Endodermal cell (in vitro differentiated cells): ENCODE data around the gene SCT. TPM values are rescaled to one million over a fixed set of nuclear protein-coding genes. Genes with fewer than 3 reads are reported as not detected.

ENCODE experiments used
- DNase-seq: peaks from one replicate; pipeline ENCODE4 v3.0.0-alpha.2; 2017
- H3K27ac ChIP-seq: 2 replicates; pipeline ENCODE4 v1.5.1; 2013; ENCODE audit warnings: mild to moderate bottlenecking, low read depth, low read length, moderate library complexity
- H3K27me3 ChIP-seq: 2 replicates; pipeline ENCODE4 v1.6.1; 2013; ENCODE audit warnings: mild to moderate bottlenecking, low read length, moderate library complexity; ENCODE audit not compliant: insufficient read depth, control insufficient read depth, poor library complexity, severe bottlenecking
- H3K36me3 ChIP-seq: 2 replicates; pipeline ENCODE4 v1.7.0; 2013; ENCODE audit warnings: mild to moderate bottlenecking, low read length, moderate library complexity; ENCODE audit not compliant: control insufficient read depth, insufficient read depth
- H3K4me1 ChIP-seq: one replicate; pipeline ENCODE4 v1.7.0; 2013; ENCODE audit warnings: low read length; ENCODE audit not compliant: control insufficient read depth, insufficient read depth
- H3K4me3 ChIP-seq: 2 replicates; pipeline ENCODE4 v1.5.1; 2013; ENCODE audit warnings: mild to moderate bottlenecking, low read length, moderate library complexity
- H3K9ac ChIP-seq: 2 replicates; pipeline ENCODE4 v1.6.1; 2013; ENCODE audit warnings: mild to moderate bottlenecking, low read length, moderate library complexity; ENCODE audit not compliant: poor library complexity, severe bottlenecking; ENCODE audit errors: extremely low read depth
- H3K9me3 ChIP-seq: 2 replicates; pipeline ENCODE4 v1.6.1; 2013; ENCODE audit warnings: mild to moderate bottlenecking, low read length, moderate library complexity; ENCODE audit not compliant: control insufficient read depth
- H3K27ac Mint-ChIP-seq: 2 replicates; pipeline ENCODE4 v1.8.0; 2020; ENCODE audit warnings: mixed read lengths
- H3K27me3 Mint-ChIP-seq: 2 replicates; pipeline ENCODE4 v1.8.0; 2021; ENCODE audit warnings: mild to moderate bottlenecking, mixed read lengths; ENCODE audit not compliant: insufficient read depth
- H3K36me3 Mint-ChIP-seq: 2 replicates; pipeline ENCODE4 v1.8.0; 2020; ENCODE audit warnings: low read depth, mixed read lengths
- H3K4me1 Mint-ChIP-seq: 2 replicates; pipeline ENCODE4 v1.8.0; 2020; ENCODE audit warnings: mixed read lengths
- H3K4me3 Mint-ChIP-seq: 2 replicates; pipeline ENCODE4 v1.8.0; 2020; ENCODE audit warnings: mild to moderate bottlenecking, moderate library complexity, mixed read lengths
- H3K9me3 Mint-ChIP-seq: 2 replicates; pipeline ENCODE4 v1.8.0; 2020; ENCODE audit warnings: mild to moderate bottlenecking, mixed read lengths
- whole genome bisulfite sequencing, 2 experiments: methylation state at CpG; one replicate each; pipeline versions ENCODE4 v1.1.5 to v1.1.7; 2013; ENCODE audit warnings: missing lambda C conversion rate in 2 of 2, mixed read lengths in 1 of 2; ENCODE audit not compliant: insufficient coverage in 1 of 2, insufficient read length in 1 of 2; 5-methylcytosine and 5-hydroxymethylcytosine counted together
- total RNA-seq, 2 donors: library from RNA; stranded (reverse); fragmentation: NEBNext Ultra II Directional in 1 of 2; extraction: Animal tissue kit (Norgen Biotek cat#: 25700) in 1 of 2; gene quantifications; 2 replicates in 1 of 2; 3 replicates in 1 of 2; pipeline ENCODE4 v1.2.1, GENCODE V29; 2021
- TF ChIP-seq, protein P1 (sequence below): fragments of 200-600 bp; sonication (generic); conservative IDR thresholded peaks from 2 replicates; pipeline ENCODE4 v1.5.0; 2021; ENCODE audit warnings: antibody characterized with exemption, mild to moderate bottlenecking

Gene SCT
- total RNA-seq, 2 donors from 2014 or later, result 3.9 to 6.1 TPM

DNA sequence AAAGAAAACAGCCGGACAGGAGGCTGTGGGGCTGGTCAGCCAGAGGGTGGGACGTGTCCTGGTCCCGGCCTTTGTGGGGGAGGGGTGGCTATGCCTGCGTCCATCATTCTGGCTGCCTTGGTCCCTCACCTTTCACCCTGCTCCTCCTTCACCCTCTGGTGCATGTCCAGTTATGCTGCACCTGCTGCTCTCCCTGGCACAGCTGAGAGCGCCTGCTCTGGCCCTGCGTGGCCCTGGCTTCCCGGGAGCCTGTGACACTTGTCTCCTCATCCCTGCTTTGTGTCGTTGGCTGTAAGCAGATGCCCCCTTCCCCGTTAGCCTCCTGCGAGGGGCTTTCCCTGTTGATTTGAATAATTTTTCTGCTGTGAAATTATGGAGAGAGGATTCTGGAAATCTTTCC is 34.1 kb downstream of the SCT start:
- Mint-ChIP-seq H3K27ac (peak overlapping the region; percentile 9), H3K4me1 (no peaks in the 10 kb centered on the region), H3K9me3 (no peaks in the 10 kb centered on the region), H3K27me3 (no peaks in the 10 kb centered on the region), H3K36me3 (peaks cover 72% of the 10 kb centered on the region), H3K4me3 (no peak overlapping the region)
- DNase-seq, result no peak
- H3K27me3 ChIP-seq, result no peaks in the 10 kb centered on the region
- TF ChIP-seq, protein P1, sequence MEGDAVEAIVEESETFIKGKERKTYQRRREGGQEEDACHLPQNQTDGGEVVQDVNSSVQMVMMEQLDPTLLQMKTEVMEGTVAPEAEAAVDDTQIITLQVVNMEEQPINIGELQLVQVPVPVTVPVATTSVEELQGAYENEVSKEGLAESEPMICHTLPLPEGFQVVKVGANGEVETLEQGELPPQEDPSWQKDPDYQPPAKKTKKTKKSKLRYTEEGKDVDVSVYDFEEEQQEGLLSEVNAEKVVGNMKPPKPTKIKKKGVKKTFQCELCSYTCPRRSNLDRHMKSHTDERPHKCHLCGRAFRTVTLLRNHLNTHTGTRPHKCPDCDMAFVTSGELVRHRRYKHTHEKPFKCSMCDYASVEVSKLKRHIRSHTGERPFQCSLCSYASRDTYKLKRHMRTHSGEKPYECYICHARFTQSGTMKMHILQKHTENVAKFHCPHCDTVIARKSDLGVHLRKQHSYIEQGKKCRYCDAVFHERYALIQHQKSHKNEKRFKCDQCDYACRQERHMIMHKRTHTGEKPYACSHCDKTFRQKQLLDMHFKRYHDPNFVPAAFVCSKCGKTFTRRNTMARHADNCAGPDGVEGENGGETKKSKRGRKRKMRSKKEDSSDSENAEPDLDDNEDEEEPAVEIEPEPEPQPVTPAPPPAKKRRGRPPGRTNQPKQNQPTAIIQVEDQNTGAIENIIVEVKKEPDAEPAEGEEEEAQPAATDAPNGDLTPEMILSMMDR, result no peak
- H3K9ac ChIP-seq, result no peak overlapping the region
- no peaks in the 10 kb centered on the region for H3K9me3 ChIP-seq
- WGBS, 2 experiments, result 87 to 96% methylated on average over 6 to 10 of the region's 10 CpGs
- H3K4me1 ChIP-seq, result no peaks in the 10 kb centered on the region
- no peak overlapping the region for H3K27ac ChIP-seq
- no peak overlapping the region for H3K4me3 ChIP-seq
- H3K36me3 ChIP-seq, result peaks cover 75% of the 10 kb centered on the region

DNA sequence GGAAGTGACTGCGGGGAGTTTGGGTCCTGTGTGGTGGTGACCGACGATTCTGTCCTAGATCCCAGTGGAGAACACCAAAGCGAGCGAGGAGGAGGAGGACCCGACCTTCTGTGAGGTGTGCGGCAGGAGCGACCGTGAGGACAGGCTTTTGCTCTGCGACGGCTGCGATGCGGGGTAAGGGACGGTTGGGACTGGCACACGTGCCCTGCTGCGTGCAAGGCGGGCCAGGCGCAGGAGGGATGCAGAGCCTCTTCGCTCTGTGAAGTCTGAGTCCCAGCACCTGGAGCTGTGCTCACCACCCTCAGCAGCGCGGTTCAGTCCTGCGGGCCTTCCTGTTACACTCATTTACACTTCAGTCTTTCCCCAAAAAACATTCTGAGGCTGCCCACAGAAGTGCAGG is 34.5 kb downstream of the SCT start:
- Mint-ChIP-seq H3K27ac (no peak overlapping the region), H3K27me3 (no peaks in the 10 kb centered on the region), H3K4me1 (no peaks in the 10 kb centered on the region), H3K4me3 (no peak overlapping the region), H3K9me3 (no peaks in the 10 kb centered on the region), H3K36me3 (peaks cover 76% of the 10 kb centered on the region)
- H3K27me3 ChIP-seq, result no peaks in the 10 kb centered on the region
- no peak overlapping the region for H3K27ac ChIP-seq
- peaks cover 79% of the 10 kb centered on the region for H3K36me3 ChIP-seq
- TF ChIP-seq, protein P1, result no peak
- WGBS, 2 experiments, result 97% methylated on average over 13 to 22 of the region's 22 CpGs
- DNase-seq, result no peak
- H3K4me3 ChIP-seq, result no peak overlapping the region
- no peak overlapping the region for H3K9ac ChIP-seq
- no peaks in the 10 kb centered on the region for H3K9me3 ChIP-seq
- no peaks in the 10 kb centered on the region for H3K4me1 ChIP-seq

DNA sequence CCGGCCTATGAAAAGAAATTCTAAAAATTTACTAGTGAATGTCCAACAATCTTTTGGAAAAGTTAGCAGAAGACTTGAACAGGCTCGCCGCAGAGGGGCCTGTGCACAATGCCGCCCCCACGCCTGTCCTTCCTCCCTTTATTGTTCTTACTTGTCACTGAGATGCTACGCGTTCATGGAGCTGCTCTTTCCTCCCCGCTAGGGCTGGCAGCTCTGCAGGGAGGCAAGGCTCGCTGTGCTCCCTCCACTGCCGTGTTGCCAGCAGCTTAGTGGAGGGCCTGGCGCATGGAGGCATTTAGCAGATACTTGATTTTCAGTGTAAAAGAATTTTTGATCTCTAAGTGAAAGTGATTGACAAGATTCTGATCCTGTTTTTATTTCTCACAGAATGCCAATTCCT is 36.0 kb downstream of the SCT start:
- Histone ChIP-seq H3K36me3 (peaks cover 82% of the 10 kb centered on the region), H3K4me1 (no peaks in the 10 kb centered on the region), H3K27me3 (no peaks in the 10 kb centered on the region), H3K27ac (no peak overlapping the region), H3K9me3 (no peaks in the 10 kb centered on the region), H3K4me3 (no peak overlapping the region), H3K9ac (no peak overlapping the region)
- Mint-ChIP-seq H3K27ac (no peak overlapping the region), H3K4me3 (no peak overlapping the region), H3K9me3 (no peaks in the 10 kb centered on the region), H3K36me3 (peaks cover 76% of the 10 kb centered on the region), H3K4me1 (no peaks in the 10 kb centered on the region), H3K27me3 (no peaks in the 10 kb centered on the region)
- TF ChIP-seq, protein P1, result no peak
- WGBS, 2 experiments, result 82 to 90% methylated on average over 11 of the region's 11 CpGs
- no peak for DNase-seq
